Muscle layer of duodenum (tissue), 2 donors: ENCODE measurements around the gene ACACB.

Experiments
- H3K27ac ChIP-seq: one replicate; pipeline ENCODE4 v1.7.0; 2013; ENCODE audit warnings: mild to moderate bottlenecking, low read length
- H3K27me3 ChIP-seq: one replicate; pipeline ENCODE4 v1.7.0; 2013; ENCODE audit warnings: low read depth, mild to moderate bottlenecking, control low read depth, low read length
- H3K36me3 ChIP-seq, 2 donors: one replicate each; pipeline ENCODE4 v1.7.0; 2013; ENCODE audit warnings: low read length in 2 of 2, control low read depth in 1 of 2, mild to moderate bottlenecking in 1 of 2; ENCODE audit not compliant: insufficient read depth in 2 of 2, control insufficient read depth in 1 of 2
- H3K4me1 ChIP-seq, 2 donors: one replicate each; pipeline ENCODE4 v1.7.0; 2013; ENCODE audit warnings: low read length in 2 of 2, mild to moderate bottlenecking in 2 of 2, control low read depth in 1 of 2, moderate library complexity in 1 of 2; ENCODE audit not compliant: insufficient read depth in 2 of 2, control insufficient read depth in 1 of 2
- H3K4me3 ChIP-seq, 2 donors: one replicate each; pipeline ENCODE4 v1.7.0; 2013; ENCODE audit warnings: low read length in 2 of 2, low read depth in 1 of 2, mild to moderate bottlenecking in 1 of 2
- H3K9me3 ChIP-seq, 2 donors: one replicate each; pipeline ENCODE4 v1.7.0; 2013; ENCODE audit warnings: low read length in 2 of 2, control low read depth in 1 of 2, mild to moderate bottlenecking in 1 of 2; ENCODE audit not compliant: control insufficient read depth in 1 of 2
- donor health status: healthy.

ACACB gene

DNA sequence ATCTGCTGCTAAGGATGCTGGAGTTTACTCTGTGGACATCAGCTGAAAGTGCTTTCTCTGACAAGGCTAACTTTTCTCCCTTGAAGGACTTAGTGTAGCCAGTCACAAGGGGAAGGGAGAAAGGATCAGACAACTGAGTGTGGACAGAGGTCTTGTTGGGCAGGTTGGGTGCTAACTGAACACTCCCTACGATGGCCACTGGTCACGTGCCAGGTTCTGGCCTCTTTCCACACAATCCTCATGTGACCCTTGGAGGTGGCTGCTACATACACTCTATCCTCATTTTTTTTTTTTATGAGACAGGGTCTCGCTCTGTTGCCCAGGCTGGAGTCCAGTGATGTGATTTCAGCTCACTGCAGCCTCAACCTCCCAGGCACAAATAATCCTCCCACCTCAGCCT lies 153.0 kb downstream of the ACACB start:
- H3K27me3 ChIP-seq: no peaks in the 10 kb centered on the region
- H3K4me1 ChIP-seq: no peaks in the 10 kb centered on the region
- peaks cover 0 to 5% of the 10 kb centered on the region in 2 donors for H3K9me3 ChIP-seq
- no peak overlapping the region for H3K27ac ChIP-seq
- no peak overlapping the region for H3K4me3 ChIP-seq
- peaks cover 20 to 49% of the 10 kb centered on the region in 2 donors for H3K36me3 ChIP-seq

- Histone ChIP-seq H3K4me1 (no peaks in the 10 kb centered on the region), H3K4me3 (no peak overlapping the region), H3K9me3 (peaks cover 0 to 5% of the 10 kb centered on the region in 2 donors), H3K36me3 (peaks cover 17 to 41% of the 10 kb centered on the region in 2 donors), H3K27ac (no peak overlapping the region), H3K27me3 (no peaks in the 10 kb centered on the region)
Measured at GRCh38 chr12:109270494-109270893, 154.1 kb downstream of the ACACB start.

DNA sequence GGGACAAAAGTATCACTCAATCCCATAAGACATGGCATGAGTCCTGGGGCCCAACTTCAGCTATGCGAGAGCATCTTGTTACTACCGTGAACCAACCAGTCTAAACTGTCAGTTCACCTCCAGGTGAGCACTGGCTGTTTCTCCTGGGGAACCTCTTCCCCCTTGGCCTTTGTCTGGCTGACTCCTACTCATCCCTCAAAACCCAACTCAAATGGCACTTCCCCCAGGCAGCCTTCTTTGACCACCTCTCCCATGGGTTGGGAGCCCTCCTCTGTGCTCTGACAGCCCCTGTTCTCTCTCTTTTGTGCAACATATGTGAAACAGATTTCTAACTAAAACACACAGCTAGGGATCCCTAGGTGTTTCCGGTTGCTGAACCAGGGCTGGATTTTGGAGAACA lies 155.0 kb downstream of the ACACB start:
- Histone ChIP-seq H3K27me3 (no peaks in the 10 kb centered on the region), H3K36me3 (peaks cover 10 to 32% of the 10 kb centered on the region in 2 donors), H3K9me3 (peaks cover 0 to 5% of the 10 kb centered on the region in 2 donors)

DNA sequence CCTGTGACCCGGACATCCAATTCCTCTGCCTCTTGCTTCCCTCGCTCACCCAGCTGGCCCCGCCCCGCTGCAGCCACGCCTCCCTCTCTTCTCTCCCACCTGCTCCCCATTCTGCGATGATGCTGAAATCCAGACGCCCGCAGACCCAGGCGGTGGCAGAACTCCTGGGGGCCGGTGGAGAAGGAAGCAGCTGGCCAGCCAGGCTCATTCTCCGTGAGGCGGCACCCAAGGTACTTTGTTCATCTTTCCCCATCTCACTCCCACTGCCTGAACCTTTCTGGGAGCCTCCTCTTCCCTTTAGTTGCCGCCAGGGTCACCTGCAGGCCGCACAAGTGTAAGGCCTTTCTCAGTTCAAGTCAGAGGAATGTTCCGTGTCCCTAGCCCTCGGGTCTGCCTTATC lies 157.0 kb downstream of the ACACB start:
- peaks cover 0 to 3% of the 10 kb centered on the region in 2 donors for H3K4me1 ChIP-seq
- H3K36me3 ChIP-seq: peaks cover 5 to 14% of the 10 kb centered on the region in 2 donors
- H3K27ac ChIP-seq: no peak overlapping the region
- peaks cover 0 to 5% of the 10 kb centered on the region in 2 donors for H3K9me3 ChIP-seq
- no peak overlapping the region for H3K4me3 ChIP-seq
- H3K27me3 ChIP-seq: no peaks in the 10 kb centered on the region

More for the DNA sequence above, 155.0 kb downstream of the ACACB start:
- no peak overlapping the region for H3K27ac ChIP-seq
- no peak overlapping the region for H3K4me3 ChIP-seq
- no peaks in the 10 kb centered on the region for H3K4me1 ChIP-seq

GRCh38 chr12:109274381-109274780 lies 158.0 kb downstream of the ACACB start:
- Histone ChIP-seq H3K4me1 (peaks cover 0 to 14% of the 10 kb centered on the region in 2 donors), H3K9me3 (peaks cover 0 to 5% of the 10 kb centered on the region in 2 donors), H3K4me3 (no peak overlapping the region), H3K27me3 (no peaks in the 10 kb centered on the region), H3K27ac (no peak overlapping the region), H3K36me3 (peaks cover 0 to 13% of the 10 kb centered on the region in 2 donors)

GRCh38 chr12:109275173-109275572 lies 158.8 kb downstream of the ACACB start:
- no peak overlapping the region for H3K4me3 ChIP-seq
- no peaks in the 10 kb centered on the region for H3K27me3 ChIP-seq
- peaks cover 0 to 5% of the 10 kb centered on the region in 2 donors for H3K9me3 ChIP-seq
- peaks cover 0 to 16% of the 10 kb centered on the region in 2 donors for H3K4me1 ChIP-seq
- H3K27ac ChIP-seq: no peak overlapping the region
- H3K36me3 ChIP-seq: peaks cover 0 to 13% of the 10 kb centered on the region in 2 donors

DNA sequence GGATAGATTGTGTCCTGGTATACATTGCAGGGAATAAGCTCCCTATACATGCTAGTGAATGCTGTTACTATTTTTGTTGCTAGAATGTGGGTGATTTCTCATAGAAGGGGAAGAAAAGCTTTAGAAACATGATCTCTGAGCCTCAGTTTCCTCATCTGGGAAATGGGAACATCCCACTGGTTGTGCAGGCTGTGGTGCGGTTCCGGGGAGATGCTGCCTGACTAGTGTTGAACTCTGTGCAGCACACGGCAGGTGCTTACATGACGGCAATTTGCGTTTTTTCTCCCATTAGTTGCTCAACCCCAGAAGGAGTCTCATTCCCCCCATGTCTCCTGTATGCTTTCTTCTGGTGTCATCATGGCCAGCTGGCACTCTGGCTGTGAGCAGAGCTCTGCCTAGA lies 159.8 kb downstream of the ACACB start:
- Histone ChIP-seq H3K36me3 (peaks cover 0 to 5% of the 10 kb centered on the region in 2 donors), H3K27ac (no peak overlapping the region), H3K27me3 (no peaks in the 10 kb centered on the region), H3K9me3 (no peaks in the 10 kb centered on the region), H3K4me3 (no peak overlapping the region), H3K4me1 (peaks cover 0 to 16% of the 10 kb centered on the region in 2 donors)

DNA sequence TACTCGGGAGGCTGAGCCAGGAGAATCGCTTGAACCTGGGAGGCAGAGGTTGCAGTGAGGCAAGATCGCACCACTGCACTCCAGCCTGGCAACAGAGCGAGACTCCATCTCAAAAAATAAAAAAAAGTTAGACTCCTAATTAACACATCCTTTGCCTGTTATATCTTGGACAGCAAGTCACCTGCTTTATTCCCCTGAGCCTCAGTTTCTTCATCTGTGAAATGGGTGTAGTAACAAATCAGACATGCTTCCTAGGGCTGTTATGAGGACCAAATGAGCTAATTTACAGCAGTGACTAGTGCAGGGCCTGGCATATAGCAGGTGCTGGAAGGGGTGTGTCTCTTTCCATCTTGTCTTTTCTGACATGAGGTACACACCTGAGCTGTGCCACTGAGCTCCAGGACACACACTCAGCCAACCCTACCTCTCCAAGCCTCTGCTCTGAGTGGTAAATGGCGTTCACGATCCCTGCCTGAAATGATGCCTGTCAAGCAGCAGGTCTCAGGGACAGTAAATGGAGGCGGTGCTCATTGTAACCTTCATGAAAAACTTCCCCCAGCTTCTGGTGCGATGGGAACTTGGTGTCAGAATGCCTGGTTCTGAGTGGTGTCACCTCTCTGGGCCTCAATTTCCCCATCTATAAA lies 161.0 kb downstream of the ACACB start:
- no peak overlapping the region for H3K4me3 ChIP-seq
- peaks cover 0 to 16% of the 10 kb centered on the region in 2 donors for H3K4me1 ChIP-seq
- no peaks in the 10 kb centered on the region for H3K36me3 ChIP-seq
- no peaks in the 10 kb centered on the region for H3K9me3 ChIP-seq
- H3K27ac ChIP-seq: no peak overlapping the region
- no peaks in the 10 kb centered on the region for H3K27me3 ChIP-seq

- H3K4me1 ChIP-seq: peaks cover 0 to 16% of the 10 kb centered on the region in 2 donors
- H3K27ac ChIP-seq: peak overlapping the region; percentile 11
- no peak overlapping the region for H3K4me3 ChIP-seq
- H3K36me3 ChIP-seq: no peaks in the 10 kb centered on the region
- no peaks in the 10 kb centered on the region for H3K9me3 ChIP-seq
- no peaks in the 10 kb centered on the region for H3K27me3 ChIP-seq
Measured at GRCh38 chr12:109277899-109278762, 161.7 kb downstream of the ACACB start.

DNA sequence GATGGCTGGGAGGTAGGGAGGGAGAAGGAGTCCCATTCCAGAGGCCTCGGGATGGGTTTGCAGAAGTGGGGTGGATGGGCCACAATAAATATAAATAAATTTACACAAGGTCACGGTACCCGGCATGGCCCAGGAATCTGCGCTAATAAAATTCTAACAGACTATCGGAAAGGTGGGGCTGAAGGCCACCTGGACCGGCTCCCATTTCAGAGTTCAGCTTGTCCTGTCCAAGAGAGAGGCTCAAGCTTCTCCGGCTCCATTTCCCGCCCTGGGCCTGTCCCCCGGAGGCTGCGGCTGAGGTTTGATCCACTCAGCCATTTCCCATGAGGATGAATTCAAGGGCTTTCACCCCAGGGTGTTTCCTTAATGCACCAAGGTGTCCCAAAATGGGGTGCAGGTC lies 162.5 kb downstream of the ACACB start:
- no peaks in the 10 kb centered on the region for H3K36me3 ChIP-seq
- no peaks in the 10 kb centered on the region for H3K27me3 ChIP-seq
- no peaks in the 10 kb centered on the region for H3K9me3 ChIP-seq
- H3K27ac ChIP-seq: no peak overlapping the region
- H3K4me3 ChIP-seq: no peak overlapping the region
- H3K4me1 ChIP-seq: peaks cover 0 to 16% of the 10 kb centered on the region in 2 donors

GRCh38 chr12:109279525-109279924 lies 163.1 kb downstream of the ACACB start:
- no peaks in the 10 kb centered on the region for H3K36me3 ChIP-seq
- no peak overlapping the region for H3K4me3 ChIP-seq
- H3K9me3 ChIP-seq: no peaks in the 10 kb centered on the region
- H3K4me1 ChIP-seq: peaks cover 0 to 16% of the 10 kb centered on the region in 2 donors
- no peak overlapping the region for H3K27ac ChIP-seq
- H3K27me3 ChIP-seq: no peaks in the 10 kb centered on the region
